GM20000 (cell line): ENCODE measurements around the gene ZW10.
"Not testable (repeated sequence)": the region's sequence is repeated elsewhere in the genome, so short reads cannot be mapped to it uniquely, and the experiment has no call there.

ENCODE experiments used
- DNase-seq: peaks from one replicate; pipeline ENCODE4 v3.0.0; 2012; ENCODE audit warnings: low spot score
- TF ChIP-seq, protein P1 (sequence below): IDR thresholded peaks from 2 replicates; pipeline ENCODE4 v1.5.1; 2012; ENCODE audit warnings: mild to moderate bottlenecking, control low read depth; ENCODE audit errors: extremely low read depth, missing control alignments

Gene ZW10

DNA sequence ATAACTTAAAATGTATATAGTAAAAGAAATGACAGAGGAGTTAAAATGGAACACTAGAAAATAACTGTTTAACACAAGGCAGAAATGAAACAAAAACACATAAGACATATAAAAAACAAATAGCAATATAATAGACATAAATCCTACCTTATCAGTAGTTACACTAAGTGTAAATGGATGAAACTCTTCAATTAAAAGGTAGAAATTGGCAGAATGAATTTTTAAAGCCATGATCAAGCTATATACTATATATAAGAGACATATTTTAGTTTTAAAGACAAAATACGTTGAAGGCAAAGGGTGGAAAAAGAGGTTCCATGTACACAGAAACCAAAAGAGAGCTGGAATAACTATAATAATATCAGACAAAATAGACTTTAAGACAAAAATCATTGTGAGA lies 62.5 kb downstream of the ZW10 start:
- DNase-seq = no peak
- TF ChIP-seq, protein P1, sequence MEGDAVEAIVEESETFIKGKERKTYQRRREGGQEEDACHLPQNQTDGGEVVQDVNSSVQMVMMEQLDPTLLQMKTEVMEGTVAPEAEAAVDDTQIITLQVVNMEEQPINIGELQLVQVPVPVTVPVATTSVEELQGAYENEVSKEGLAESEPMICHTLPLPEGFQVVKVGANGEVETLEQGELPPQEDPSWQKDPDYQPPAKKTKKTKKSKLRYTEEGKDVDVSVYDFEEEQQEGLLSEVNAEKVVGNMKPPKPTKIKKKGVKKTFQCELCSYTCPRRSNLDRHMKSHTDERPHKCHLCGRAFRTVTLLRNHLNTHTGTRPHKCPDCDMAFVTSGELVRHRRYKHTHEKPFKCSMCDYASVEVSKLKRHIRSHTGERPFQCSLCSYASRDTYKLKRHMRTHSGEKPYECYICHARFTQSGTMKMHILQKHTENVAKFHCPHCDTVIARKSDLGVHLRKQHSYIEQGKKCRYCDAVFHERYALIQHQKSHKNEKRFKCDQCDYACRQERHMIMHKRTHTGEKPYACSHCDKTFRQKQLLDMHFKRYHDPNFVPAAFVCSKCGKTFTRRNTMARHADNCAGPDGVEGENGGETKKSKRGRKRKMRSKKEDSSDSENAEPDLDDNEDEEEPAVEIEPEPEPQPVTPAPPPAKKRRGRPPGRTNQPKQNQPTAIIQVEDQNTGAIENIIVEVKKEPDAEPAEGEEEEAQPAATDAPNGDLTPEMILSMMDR = no peak

DNA sequence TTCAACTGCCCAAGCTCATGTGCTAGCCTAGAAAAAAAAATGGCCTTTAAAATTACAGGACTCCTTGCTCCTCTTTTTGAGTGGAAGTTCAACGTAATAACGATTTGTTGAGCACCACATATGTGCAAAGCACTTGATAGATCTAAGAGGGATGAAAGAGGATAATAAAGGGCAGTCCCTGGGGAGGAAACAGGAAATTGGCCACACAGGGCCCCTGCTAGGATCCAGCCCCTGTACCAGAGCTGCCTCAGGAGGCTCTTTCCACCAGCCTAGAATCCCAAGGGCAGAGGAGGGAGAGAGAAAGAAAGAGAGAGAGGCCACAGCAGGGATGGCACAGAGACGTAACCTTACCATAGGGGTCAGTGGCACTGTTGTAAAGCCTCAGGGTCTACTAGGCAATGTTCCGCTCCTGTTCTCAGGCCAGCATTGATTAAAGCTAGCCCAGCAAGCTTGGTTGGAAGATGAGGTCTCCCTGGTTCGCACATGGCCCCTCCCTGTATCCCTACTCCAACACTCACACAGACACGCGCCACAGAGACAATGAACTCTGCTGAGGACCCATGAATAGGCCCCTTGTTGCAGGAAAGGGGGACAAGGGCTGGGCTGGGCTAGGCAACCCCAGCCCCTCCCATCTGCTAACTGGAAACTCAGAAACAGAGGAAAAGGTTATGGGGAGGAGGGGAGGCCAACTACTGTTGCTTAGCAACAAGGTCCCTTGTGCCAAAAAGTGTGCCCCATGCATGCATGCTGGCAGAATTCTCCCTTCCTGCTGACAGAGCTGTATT lies 67.4 kb downstream of the ZW10 start, which contains the start of gene TMPRSS5:
Gene TMPRSS5 (minus strand): TSS at position 438 of the 785 bp plus-strand sequence. CDS start 84 bp downstream, at position 354.
- no peak for DNase-seq
- TF ChIP-seq, protein P1 = no peak

DNA sequence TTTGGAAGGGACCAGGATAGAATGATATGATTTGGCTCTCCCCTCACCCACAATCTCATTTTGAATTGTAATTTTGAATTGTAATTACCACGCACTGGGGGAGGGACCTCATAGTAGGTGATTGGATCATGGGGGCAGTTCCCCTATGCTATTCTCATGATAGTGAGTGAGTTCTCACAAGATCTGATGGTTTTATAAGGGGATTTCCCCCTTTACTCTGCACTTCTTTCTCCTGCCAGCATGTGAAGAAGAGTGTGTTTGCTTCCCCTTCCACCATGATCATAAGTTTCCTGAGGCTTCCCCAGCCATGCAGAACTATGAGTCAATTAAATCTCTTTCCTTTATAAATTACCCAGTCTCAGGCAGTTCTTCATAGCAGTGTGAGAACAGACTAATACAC lies 69.9 kb downstream of the ZW10 start:
- not testable (repeated sequence) for DNase-seq

DNA sequence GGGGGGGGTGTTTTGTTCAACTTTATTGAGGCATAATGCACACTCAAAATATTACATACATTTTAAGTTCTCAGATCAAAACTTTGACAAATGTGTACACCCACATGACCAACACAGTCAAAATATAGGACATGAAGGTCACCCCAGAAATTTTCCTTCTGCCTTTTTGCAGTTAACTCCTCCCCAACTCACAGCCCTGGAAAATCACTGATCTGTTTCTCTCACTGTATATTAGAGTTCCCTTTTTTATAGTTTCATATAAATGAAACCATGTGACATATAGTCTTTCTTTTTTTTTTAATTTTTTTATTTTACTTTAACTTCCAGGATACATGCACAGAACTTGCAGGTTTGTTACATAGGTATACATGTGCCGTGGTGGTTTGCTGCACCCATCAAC lies 72.0 kb downstream of the ZW10 start:
- no peak for DNase-seq
- TF ChIP-seq, protein P1 = no peak

DNA sequence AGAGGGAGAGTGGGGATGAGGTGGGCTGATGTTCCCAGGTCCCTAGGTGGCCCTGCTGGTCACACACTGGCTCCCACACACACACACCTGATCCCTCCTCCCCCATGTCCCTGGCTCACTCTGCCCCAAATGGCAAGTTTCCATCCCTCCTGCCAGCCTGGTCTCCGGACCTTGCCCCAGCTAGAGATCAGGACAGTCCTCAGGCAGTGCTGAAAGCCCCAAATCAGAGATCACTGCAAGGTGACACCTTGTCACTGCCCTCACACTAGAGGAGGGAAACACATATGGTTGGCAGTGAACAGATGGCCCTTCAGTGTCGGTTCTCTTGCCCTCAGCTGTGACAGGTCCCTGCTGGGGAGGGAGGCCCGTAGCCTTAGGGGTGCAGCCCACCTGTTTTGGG lies 75.0 kb downstream of the ZW10 start:
- no peak for DNase-seq
- TF ChIP-seq, protein P1 = no peak

DNA sequence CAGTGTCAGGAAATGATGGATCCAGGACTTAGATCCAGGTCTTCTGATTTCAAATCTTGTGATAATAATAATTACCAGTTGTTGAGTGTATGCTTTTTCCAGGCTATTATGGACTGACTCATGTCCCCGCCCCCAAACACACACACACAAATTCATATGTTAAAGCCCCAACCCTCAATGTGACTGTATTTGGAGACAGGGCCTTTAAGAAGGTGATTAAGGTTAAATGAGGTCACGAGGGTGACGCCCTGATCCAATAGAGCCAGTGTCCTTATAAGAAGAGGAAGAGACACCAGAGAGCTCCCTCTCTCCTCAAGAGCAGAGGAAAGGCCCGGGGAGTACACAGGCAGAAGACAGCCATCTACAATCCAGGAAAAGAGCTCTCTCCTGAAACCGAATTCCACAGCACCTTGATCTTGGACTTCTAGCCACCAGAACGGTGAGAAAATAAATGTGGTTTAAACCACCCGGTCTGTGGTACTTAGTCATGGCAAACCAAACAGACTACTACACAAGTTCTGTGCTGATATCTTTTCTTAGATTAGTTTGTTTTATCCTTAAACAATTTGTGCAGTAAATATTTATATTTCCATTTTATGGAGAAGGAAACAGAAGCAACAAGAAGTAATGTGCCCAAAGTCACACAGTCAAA lies 75.6 kb downstream of the ZW10 start:
- DNase-seq = no peak
- TF ChIP-seq, protein P1 = no peak

DNA sequence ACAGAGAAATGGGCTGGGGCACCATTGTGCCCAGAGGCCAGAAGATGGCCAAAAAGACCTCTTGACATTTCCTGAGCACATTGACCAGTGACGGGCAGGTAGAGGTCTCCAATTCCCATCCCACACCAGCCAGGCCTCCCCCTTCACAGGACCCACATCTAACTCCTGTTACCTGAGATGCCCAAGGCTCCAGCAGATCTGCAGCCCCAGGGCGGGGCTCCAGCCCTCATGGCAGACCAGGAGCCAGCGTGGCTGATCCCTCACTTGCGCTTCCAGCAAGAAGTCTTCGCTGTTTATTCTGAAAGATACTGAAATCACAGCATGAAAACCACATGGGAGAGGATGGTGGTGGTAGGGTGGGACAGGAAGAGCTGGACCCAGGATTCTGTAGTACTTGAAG lies 76.4 kb downstream of the ZW10 start:
- no peak for DNase-seq
- TF ChIP-seq, protein P1 = no peak
